Esophagus muscularis mucosa (tissue), 4 donors: ENCODE results near the gene ADSS1. TPM values are rescaled to one million over a fixed set of nuclear protein-coding genes. Genes with fewer than 3 reads are reported as not detected.

ENCODE experiments used
- DNase-seq: peaks from one replicate; pipeline ENCODE4 v3.0.0-alpha.2; 2017; ENCODE audit errors: extremely low spot score
- H3K27ac ChIP-seq, 4 donors: fragments of 200-600 bp; sonication (generic); replicated peaks in 1 of 4; 1 replicate in 3 of 4; 2 replicates in 1 of 4; pipeline ENCODE4 v1.5.1; 2016 to 2019; ENCODE audit warnings: mild to moderate bottlenecking in 1 of 4
- H3K27me3 ChIP-seq, 4 donors: fragments of 200-600 bp; sonication (generic); one replicate each; pipeline versions ENCODE4 v1.5.1 to v1.6.0; 2016 to 2019
- H3K36me3 ChIP-seq, 4 donors: fragments of 200-600 bp; sonication (generic); one replicate each; pipeline ENCODE4 v1.5.1; 2016 to 2019
- H3K4me1 ChIP-seq, 4 donors: fragments of 200-600 bp; sonication (generic); one replicate each; pipeline ENCODE4 v1.5.1; 2016 to 2019
- H3K4me3 ChIP-seq, 4 donors: fragments of 200-600 bp; sonication (generic); 1 replicate in 2 of 4; 2 replicates in 2 of 4; pipeline ENCODE4 v1.5.1; 2016 to 2019; ENCODE audit warnings: mild to moderate bottlenecking in 4 of 4, moderate library complexity in 1 of 4
- H3K9me3 ChIP-seq, 4 donors: fragments of 200-600 bp; sonication (generic); 1 replicate in 3 of 4; 2 replicates in 1 of 4; pipeline ENCODE4 v1.5.1; 2016 to 2019
- EP300 ChIP-seq: sonication (generic); formaldehyde crosslinking; IDR thresholded peaks from one replicate; pipeline ENCODE4 v1.6.1; 2017; ENCODE audit warnings: antibody characterized with exemption
- POLR2A ChIP-seq: fragments of 450-650 bp; IDR thresholded peaks from one replicate; pipeline ENCODE4 v1.6.1; 2017; ENCODE audit warnings: antibody characterized with exemption, moderate library complexity, mild to moderate bottlenecking, low read depth
- POLR2AphosphoS5 ChIP-seq, 2 donors: sonication (generic); formaldehyde crosslinking; IDR thresholded peaks; one replicate each; pipeline ENCODE4 v1.6.1; 2017; ENCODE audit warnings: antibody characterized with exemption in 2 of 2
- WGBS: methylation state at CpG from one replicate; pipeline ENCODE4 v1.1.5; 2018; 5-methylcytosine and 5-hydroxymethylcytosine counted together
- intact Hi-C: fragments of 100-400 bp; cut with DNase I; formaldehyde crosslinking; loops from one replicate; pipeline ENCODE4 v1.15.1; 2023
- total RNA-seq, 4 donors: library from RNA; depleted of rRNA; stranded (reverse); fragments of >200 nt; gene quantifications; one replicate each; pipeline versions ENCODE4 v1.1.0 to v1.2.1, GENCODE V29; 2016
- TF ChIP-seq, protein P1 (sequence below), 3 experiments: fragments of 200-600 bp in 2 of 3; fragments of 450-650 bp in 1 of 3; sonication (generic) in 2 of 3; IDR thresholded peaks; one replicate each; pipeline ENCODE4 v1.5.1; 2017 to 2019; ENCODE audit warnings: antibody characterized with exemption in 3 of 3, mild to moderate bottlenecking in 2 of 3, moderate library complexity in 1 of 3

Gene ADSS1
- total RNA-seq, 4 donors from 2014 or later: 4.3 to 7.9 (median 5.7) TPM

DNA sequence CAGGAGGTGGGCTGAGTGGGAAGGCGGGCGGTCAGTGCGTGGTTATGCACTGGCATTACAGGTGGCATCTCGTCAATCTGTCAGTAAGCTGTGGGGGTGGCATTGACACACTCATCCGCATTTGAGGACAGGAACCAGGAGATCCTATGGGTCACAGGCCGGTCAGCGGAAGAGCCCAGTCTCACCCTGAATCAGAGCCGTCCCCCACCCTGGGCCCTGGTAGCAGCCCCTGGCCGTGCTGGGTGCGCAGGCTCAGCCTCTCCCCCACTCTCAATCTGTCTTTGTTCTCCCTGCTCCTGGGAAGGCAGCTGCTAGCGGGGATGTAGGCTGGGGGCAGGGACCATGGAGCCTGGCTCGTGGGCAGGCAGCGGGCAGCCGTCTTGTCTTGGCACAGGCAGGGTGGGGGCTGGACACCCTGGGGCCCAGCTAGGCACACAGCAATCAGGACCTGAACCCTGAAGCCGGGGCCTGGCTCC, 29.5 kb upstream of the ADSS1 start:
- no peak for DNase-seq
- Histone ChIP-seq H3K36me3 (peaks cover 0 to 18% (median 11%) of the 10 kb centered on the region in 4 donors), H3K27ac (peak overlapping the region; percentile 62 to 76 (median 64)), H3K27me3 (no peaks in the 10 kb centered on the region), H3K4me3 (peak overlapping the region in 1 of 4 donors; percentile 30), H3K9me3 (no peaks in the 10 kb centered on the region), H3K4me1 (peaks cover 89 to 97% (median 96%) of the 10 kb centered on the region in 4 donors)
- TF ChIP-seq POLR2A (no peak), POLR2AphosphoS5 (IDR thresholded peaks at IDR 0.05) (no peak), EP300 (no peak)
- TF ChIP-seq, protein P1, sequence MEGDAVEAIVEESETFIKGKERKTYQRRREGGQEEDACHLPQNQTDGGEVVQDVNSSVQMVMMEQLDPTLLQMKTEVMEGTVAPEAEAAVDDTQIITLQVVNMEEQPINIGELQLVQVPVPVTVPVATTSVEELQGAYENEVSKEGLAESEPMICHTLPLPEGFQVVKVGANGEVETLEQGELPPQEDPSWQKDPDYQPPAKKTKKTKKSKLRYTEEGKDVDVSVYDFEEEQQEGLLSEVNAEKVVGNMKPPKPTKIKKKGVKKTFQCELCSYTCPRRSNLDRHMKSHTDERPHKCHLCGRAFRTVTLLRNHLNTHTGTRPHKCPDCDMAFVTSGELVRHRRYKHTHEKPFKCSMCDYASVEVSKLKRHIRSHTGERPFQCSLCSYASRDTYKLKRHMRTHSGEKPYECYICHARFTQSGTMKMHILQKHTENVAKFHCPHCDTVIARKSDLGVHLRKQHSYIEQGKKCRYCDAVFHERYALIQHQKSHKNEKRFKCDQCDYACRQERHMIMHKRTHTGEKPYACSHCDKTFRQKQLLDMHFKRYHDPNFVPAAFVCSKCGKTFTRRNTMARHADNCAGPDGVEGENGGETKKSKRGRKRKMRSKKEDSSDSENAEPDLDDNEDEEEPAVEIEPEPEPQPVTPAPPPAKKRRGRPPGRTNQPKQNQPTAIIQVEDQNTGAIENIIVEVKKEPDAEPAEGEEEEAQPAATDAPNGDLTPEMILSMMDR (IDR thresholded peaks at IDR 0.05): no peak
- WGBS: no CpG with 5 or more reads among the region's 15 CpGs
- intact Hi-C loops: no loop called here

DNA sequence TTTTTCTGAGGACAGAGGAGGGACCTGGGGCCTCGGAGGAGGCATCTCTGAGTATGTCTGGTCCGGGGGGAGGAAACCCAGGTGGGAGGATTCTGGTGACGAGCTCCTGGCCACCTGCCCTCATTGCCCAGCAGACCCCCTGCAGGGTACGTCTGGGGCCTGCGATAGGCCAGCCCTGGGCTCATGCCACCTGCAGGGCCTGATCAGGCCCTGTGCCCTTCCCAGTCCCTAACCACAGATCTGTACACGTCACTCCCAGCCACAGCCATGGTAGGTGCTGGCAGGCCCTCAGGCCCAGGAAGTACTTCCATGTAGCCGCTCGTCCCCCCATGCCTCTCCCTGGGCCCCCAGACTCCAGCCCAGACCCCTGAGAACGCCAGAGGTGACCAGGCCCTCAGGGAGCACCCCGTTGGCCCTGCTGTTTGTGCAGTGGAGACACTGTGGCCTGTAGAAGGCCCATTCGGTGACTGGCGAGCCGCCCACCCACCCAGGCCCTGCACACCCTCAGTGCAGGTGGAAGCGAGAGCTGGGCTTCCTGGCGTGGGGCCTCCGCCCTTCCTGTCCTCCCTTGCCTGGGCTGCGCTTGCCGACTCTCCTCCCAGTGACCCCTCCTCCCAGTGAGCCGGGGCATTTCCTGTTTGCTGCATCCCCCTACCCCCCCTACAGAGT, 28.9 kb upstream of the ADSS1 start:
- peaks cover 95 to 100% (median 100%) of the 10 kb centered on the region in 4 donors for H3K4me1 ChIP-seq
- WGBS: 60% methylated on average over 14 of the region's 19 CpGs
- no peak for TF ChIP-seq POLR2AphosphoS5 (IDR thresholded peaks at IDR 0.05)
- TF ChIP-seq POLR2A: no peak
- no peak for TF ChIP-seq EP300
- TF ChIP-seq, protein P1 (IDR thresholded peaks at IDR 0.05): no peak

DNA sequence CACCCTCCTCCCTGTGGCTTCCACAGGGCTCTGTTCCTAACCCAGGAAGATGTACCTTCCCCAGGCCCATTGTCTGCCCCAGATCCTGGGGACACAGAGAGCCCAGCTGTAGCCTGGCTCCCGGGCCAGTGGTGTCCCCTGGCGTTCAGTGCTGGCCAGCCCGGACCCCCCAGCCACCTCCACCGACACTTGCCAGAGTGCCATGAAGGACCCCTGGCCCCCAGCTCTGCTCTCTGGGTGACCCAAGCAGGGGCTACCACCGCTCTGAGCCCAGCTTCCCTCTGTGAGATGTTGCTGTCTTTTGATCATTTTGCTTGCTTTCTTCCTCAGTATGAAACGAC, 28.4 kb upstream of the ADSS1 start:
- WGBS: 61% methylated on average over 6 of the region's 6 CpGs
- H3K27ac ChIP-seq: peak overlapping the region; percentile 62 to 76 (median 64)

More for the DNA sequence above, 28.9 kb upstream of the ADSS1 start:
- Histone ChIP-seq H3K9me3 (no peaks in the 10 kb centered on the region), H3K4me3 (peak overlapping the region in 1 of 4 donors; percentile 30), H3K27me3 (no peaks in the 10 kb centered on the region), H3K27ac (peak overlapping the region; percentile 62 to 76 (median 64)), H3K36me3 (peaks cover 0 to 18% (median 11%) of the 10 kb centered on the region in 4 donors)
- intact Hi-C loops: no loop called here
- no peak for DNase-seq

DNA sequence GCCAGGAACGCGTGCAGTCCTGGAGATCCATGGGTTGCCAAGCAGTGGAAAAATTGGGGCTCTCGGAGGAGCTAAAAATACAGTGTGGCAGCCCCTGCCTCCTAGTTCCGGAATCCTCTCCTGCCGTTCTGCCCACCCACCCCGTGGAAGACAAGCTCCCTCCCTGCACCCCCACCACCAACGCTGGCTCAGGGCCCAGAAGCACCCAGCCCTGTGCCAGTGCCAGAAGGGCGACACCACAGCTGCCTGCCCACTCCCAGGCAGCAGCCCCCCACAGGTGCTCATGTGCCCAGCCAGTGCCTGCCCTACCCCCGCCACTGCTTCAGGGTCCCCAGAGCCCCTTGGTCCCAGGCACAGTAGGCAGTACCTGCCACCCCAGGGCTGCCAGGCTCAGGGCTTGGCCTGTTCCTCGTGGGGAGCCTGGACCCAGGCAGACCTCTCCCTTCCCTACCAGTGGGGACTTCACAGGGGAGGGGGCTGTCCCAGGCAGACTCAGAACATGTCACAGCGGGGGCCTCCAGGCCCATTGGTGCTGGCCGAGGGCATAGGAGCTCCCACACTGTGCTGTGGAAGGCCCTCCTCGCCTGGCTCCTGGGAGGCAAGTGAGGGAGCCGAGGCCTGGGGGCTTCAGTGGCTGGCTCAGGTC, 27.2 kb upstream of the ADSS1 start:
- Histone ChIP-seq H3K36me3 (peaks cover 8 to 28% (median 22%) of the 10 kb centered on the region in 4 donors), H3K4me3 (no peak overlapping the region), H3K27ac (peak overlapping the region; percentile 62 to 76 (median 64)), H3K27me3 (no peaks in the 10 kb centered on the region), H3K9me3 (no peaks in the 10 kb centered on the region), H3K4me1 (peaks cover 89 to 100% (median 94%) of the 10 kb centered on the region in 4 donors)
- whole genome bisulfite sequencing: 62% methylated on average over 12 of the region's 14 CpGs
- intact Hi-C loops: no loop called here
- DNase-seq: no peak
- TF ChIP-seq POLR2AphosphoS5 (IDR thresholded peaks at IDR 0.05): no peak
- no peak for TF ChIP-seq POLR2A
- TF ChIP-seq, protein P1 (IDR thresholded peaks at IDR 0.05): no peak
- no peak for TF ChIP-seq EP300

More for the DNA sequence above, 28.4 kb upstream of the ADSS1 start:
- intact Hi-C loops: no loop called here
- DNase-seq: no peak
- peaks cover 0 to 18% (median 12%) of the 10 kb centered on the region in 4 donors for H3K36me3 ChIP-seq
- H3K4me1 ChIP-seq: peaks cover 97 to 100% (median 100%) of the 10 kb centered on the region in 4 donors
- no peak overlapping the region for H3K4me3 ChIP-seq
- no peak for TF ChIP-seq EP300
- no peak for TF ChIP-seq POLR2A
- TF ChIP-seq, protein P1 (IDR thresholded peaks at IDR 0.05): no peak
- no peak for TF ChIP-seq POLR2AphosphoS5 (IDR thresholded peaks at IDR 0.05)
- H3K27me3 ChIP-seq: no peaks in the 10 kb centered on the region
- no peaks in the 10 kb centered on the region for H3K9me3 ChIP-seq
